Measurements from ENCODE around the gene DDAH1. TPM values are rescaled to one million over a fixed set of nuclear protein-coding genes. Genes with fewer than 3 reads are reported as not detected.

Gene DDAH1
- total and polyA plus RNA-seq, 4 donors: 25.8 to 42.7 (median 31.7) TPM

GRCh38 chr1:85313888-85314696 lies 150.9 kb downstream of the DDAH1 start:
- Histone ChIP-seq H3K4me1 (ENCODE audit: control insufficient read depth in 4 of 4, insufficient read depth in 4 of 4, low read length in 3 of 4) (no peaks in the 10 kb centered on the region), H3K36me3 (ENCODE audit: control insufficient read depth in 4 of 4, insufficient read depth in 3 of 4, low read depth in 1 of 4, low read length in 3 of 4) (no peaks in the 10 kb centered on the region), H3K27ac (ENCODE audit: low read depth in 1 of 2, low read length in 2 of 2) (no peak overlapping the region), H3K9me3 (ENCODE audit: control insufficient read depth in 4 of 4, low read length in 3 of 4) (no peaks in the 10 kb centered on the region), H3K27me3 (ENCODE audit: control insufficient read depth in 4 of 4, insufficient read depth in 4 of 4, low read length in 3 of 4) (no peaks in the 10 kb centered on the region), H3K4me3 (ENCODE audit: low read depth in 1 of 3, low read length in 3 of 3) (no peak overlapping the region), H3K9ac (ENCODE audit: low read depth in 1 of 2, low read length in 2 of 2) (no peak overlapping the region)
- no peak for TF ChIP-seq MAX (IDR thresholded peaks at IDR 0.05)
- no peak for TF ChIP-seq NR2F2 (IDR thresholded peaks at IDR 0.05)
- no peak for TF ChIP-seq RAD21 (IDR thresholded peaks at IDR 0.05)
- no peak for TF ChIP-seq ZBTB33 (IDR thresholded peaks at IDR 0.05)
- TF ChIP-seq EGR1 (IDR thresholded peaks at IDR 0.05; ENCODE audit: low read depth in 2 of 2): no peak
- no peak for TF ChIP-seq HNF4G (IDR thresholded peaks at IDR 0.05)
- no peak for TF ChIP-seq RXRA (IDR thresholded peaks at IDR 0.05)
- WGBS: 87% methylated on average over 3 of the region's 3 CpGs
- DNase-seq (ENCODE audit: low spot score): no peak

- TF ChIP-seq HNF4A (conservative IDR thresholded peaks at IDR 0.05) (no peak), RAD21 (IDR thresholded peaks at IDR 0.05) (no peak), NR2F2 (IDR thresholded peaks at IDR 0.05) (no peak), YY1 (IDR thresholded peaks at IDR 0.05) (no peak), RXRA (IDR thresholded peaks at IDR 0.05) (no peak), FOXA1 (IDR thresholded peaks at IDR 0.05) (no peak), FOXA2 (IDR thresholded peaks at IDR 0.05) (no peak)
- TF ChIP-seq, protein P1, sequence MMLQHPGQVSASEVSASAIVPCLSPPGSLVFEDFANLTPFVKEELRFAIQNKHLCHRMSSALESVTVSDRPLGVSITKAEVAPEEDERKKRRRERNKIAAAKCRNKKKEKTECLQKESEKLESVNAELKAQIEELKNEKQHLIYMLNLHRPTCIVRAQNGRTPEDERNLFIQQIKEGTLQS (IDR thresholded peaks at IDR 0.05): no peak
- Histone ChIP-seq H3K27me3 (ENCODE audit: control insufficient read depth in 4 of 4, insufficient read depth in 4 of 4, low read length in 3 of 4) (no peaks in the 10 kb centered on the region), H3K36me3 (ENCODE audit: control insufficient read depth in 4 of 4, insufficient read depth in 3 of 4, low read depth in 1 of 4, low read length in 3 of 4) (no peaks in the 10 kb centered on the region), H3K4me1 (ENCODE audit: control insufficient read depth in 4 of 4, insufficient read depth in 4 of 4, low read length in 3 of 4) (peaks cover 0 to 9% (median 4%) of the 10 kb centered on the region in 4 donors), H3K4me3 (ENCODE audit: low read depth in 1 of 3, low read length in 3 of 3) (no peak overlapping the region), H3K27ac (ENCODE audit: low read depth in 1 of 2, low read length in 2 of 2) (no peak overlapping the region), H3K9me3 (ENCODE audit: control insufficient read depth in 4 of 4, low read length in 3 of 4) (no peaks in the 10 kb centered on the region), H3K9ac (ENCODE audit: low read depth in 1 of 2, low read length in 2 of 2) (no peak overlapping the region)
- 86% methylated on average over 2 of the region's 2 CpGs for WGBS
- DNase-seq (ENCODE audit: low spot score): no peak
Observed at GRCh38 chr1:85311818-85312217, 153.1 kb downstream of the DDAH1 start.

GRCh38 chr1:85308833-85309350 lies 156.1 kb downstream of the DDAH1 start:
- Histone ChIP-seq H3K27ac (ENCODE audit: low read depth in 1 of 2, low read length in 2 of 2) (no peak overlapping the region), H3K9me3 (ENCODE audit: control insufficient read depth in 4 of 4, low read length in 3 of 4) (no peaks in the 10 kb centered on the region), H3K4me1 (ENCODE audit: control insufficient read depth in 4 of 4, insufficient read depth in 4 of 4, low read length in 3 of 4) (peaks cover 0 to 9% (median 4%) of the 10 kb centered on the region in 4 donors), H3K9ac (ENCODE audit: low read depth in 1 of 2, low read length in 2 of 2) (no peak overlapping the region), H3K36me3 (ENCODE audit: control insufficient read depth in 4 of 4, insufficient read depth in 3 of 4, low read depth in 1 of 4, low read length in 3 of 4) (no peaks in the 10 kb centered on the region), H3K4me3 (ENCODE audit: low read depth in 1 of 3, low read length in 3 of 3) (no peak overlapping the region), H3K27me3 (ENCODE audit: control insufficient read depth in 4 of 4, insufficient read depth in 4 of 4, low read length in 3 of 4) (no peaks in the 10 kb centered on the region)
- WGBS: 66% methylated on average over 4 of the region's 4 CpGs
- no peak for DNase-seq (ENCODE audit: low spot score)
- TF ChIP-seq FOXA2 (IDR thresholded peaks at IDR 0.05) (no peak), JUND (IDR thresholded peaks at IDR 0.05) (no peak), GABPA (IDR thresholded peaks at IDR 0.05 in 1 of 2, conservative IDR thresholded peaks at IDR 0.05 in 1 of 2) (no peak), FOXA1 (IDR thresholded peaks at IDR 0.05) (no peak), YY1 (IDR thresholded peaks at IDR 0.05) (no peak), RAD21 (IDR thresholded peaks at IDR 0.05) (no peak), EGR1 (IDR thresholded peaks at IDR 0.05; ENCODE audit: low read depth in 2 of 2) (no peak), MAX (IDR thresholded peaks at IDR 0.05) (no peak), TAF1 (conservative IDR thresholded peaks at IDR 0.05) (no peak), ZBTB33 (IDR thresholded peaks at IDR 0.05) (no peak), SP1 (IDR thresholded peaks at IDR 0.05) (no peak), CTCF (IDR thresholded peaks at IDR 0.05; ENCODE audit: low read depth, low read length, missing input control) (no peak), NR2F2 (IDR thresholded peaks at IDR 0.05) (no peak), HNF4G (IDR thresholded peaks at IDR 0.05) (no peak), RXRA (IDR thresholded peaks at IDR 0.05) (no peak)
- TF ChIP-seq, protein P1 (IDR thresholded peaks at IDR 0.05): no peak
